Fibroblast of skin of right biceps (primary cell): ENCODE measurements around the gene FAM72D.
A peak's percentile ranks its signal among the peaks of the same experiment; 100 is the strongest.
"Not testable (repeated sequence)": the region's sequence is repeated elsewhere in the genome, so short reads cannot be mapped to it uniquely, and the experiment has no call there.

Source experiments
- DNase-seq: peaks from one replicate; pipeline ENCODE4 v3.0.0-alpha.2; 2013

Gene FAM72D

GRCh38 chr1:145155873-145156272, 60.1 kb downstream of the FAM72D start:
- DNase-seq: peak; percentile 0

DNA sequence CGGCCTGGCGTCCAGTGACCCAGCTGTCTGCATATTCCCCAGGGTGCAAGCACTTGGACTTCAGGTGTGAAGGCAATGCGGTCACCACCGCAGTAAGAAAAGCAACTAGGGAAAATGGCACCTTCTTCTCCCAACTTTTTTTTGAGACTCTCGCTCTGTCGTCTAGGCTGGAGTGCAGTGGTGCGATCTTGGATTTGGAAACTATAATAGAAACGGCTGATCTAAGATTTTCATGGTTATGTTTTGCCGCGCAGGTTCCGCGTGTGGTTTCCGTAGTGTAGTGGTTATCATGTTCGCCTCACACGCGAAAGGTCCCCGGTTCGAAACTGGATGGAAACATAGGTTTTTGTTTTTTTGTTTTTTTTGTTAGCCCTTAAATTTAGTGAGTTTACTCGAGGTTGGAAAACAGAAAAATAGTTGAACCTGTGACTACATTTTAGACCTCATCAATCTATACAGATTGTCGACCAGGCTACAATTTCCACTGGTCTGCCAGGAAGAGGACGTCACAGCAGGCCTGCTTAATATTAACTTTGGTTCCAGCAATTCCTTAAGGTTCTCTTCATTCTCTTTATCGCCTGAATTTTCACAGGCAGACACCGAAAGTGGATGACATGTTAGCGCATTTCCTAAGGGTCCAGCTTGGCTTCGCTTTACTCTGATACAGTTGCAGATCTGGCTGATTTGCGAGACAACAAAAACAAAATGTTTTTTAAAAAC, 61.3 kb downstream of the FAM72D start:
- peak; percentile 70 for DNase-seq

- not testable (repeated sequence) for DNase-seq
These were observed 61.9 kb downstream of the FAM72D start for GRCh38 chr1:145157715-145158114.

DNA sequence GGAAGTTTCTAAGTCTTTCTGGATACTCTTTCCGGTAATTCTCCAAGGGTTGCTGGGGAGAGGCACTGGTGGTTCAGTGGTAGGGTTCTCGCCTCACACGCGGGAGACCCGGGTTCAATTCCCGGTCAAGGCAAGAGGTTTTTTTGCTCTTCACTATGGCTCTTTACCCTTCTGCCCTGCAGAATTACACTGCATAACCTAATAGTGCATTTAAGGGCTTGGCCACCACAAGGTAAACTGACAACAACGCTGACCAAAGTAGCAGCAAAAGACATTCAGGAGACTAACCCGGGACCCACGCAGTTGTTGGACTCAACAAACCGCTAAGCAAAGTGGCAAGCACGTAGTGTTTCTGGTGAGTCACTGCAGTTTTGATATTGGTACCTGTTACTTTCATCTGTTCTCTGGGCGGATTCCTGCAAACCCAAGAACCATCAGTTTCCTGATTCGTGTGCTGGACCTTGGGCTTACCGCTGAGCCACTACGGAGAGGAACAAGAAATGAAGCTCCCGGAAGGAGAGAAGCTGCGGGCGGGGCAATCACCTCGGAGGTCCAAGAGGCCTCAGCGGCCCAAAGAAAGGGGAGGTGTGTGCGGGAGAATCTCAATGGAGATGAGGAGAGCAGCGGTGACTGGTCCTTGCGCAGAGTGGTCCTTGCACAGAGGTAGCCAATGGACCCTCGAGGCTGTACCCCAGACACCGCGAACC, 65.4 kb downstream of the FAM72D start:
- not testable (repeated sequence) for DNase-seq
